Neural progenitor cell (in vitro differentiated cells): Measurements from ENCODE around the gene PRDM10. TPM values are rescaled to one million over a fixed set of nuclear protein-coding genes. Genes with fewer than 3 reads are reported as not detected.
A peak's percentile ranks its signal among the peaks of the same experiment; 100 is the strongest.

Experiments
- DNase-seq: peaks from one replicate; pipeline ENCODE4 v3.0.0-alpha.2; 2016; ENCODE audit warnings: low spot score
- H2AFZ ChIP-seq: fragments of 200-600 bp; sonication (generic); replicated peaks from 2 replicates; pipeline ENCODE4 v1.6.1; 2016; ENCODE audit warnings: antibody characterized with exemption
- H3F3A ChIP-seq: fragments of 200-600 bp; sonication (generic); 2 replicates; pipeline ENCODE4 v1.6.1; 2016; ENCODE audit warnings: antibody characterized with exemption, low read depth
- H3K27ac ChIP-seq: fragments of 200-600 bp; sonication (generic); 2 replicates; pipeline ENCODE4 v1.5.1; 2016; ENCODE audit warnings: mild to moderate bottlenecking
- H3K27me3 ChIP-seq: fragments of 200-600 bp; sonication (generic); 2 replicates; pipeline ENCODE4 v1.6.1; 2016; ENCODE audit warnings: mild to moderate bottlenecking, moderate library complexity
- H3K36me3 ChIP-seq: fragments of 200-600 bp; sonication (generic); 2 replicates; pipeline ENCODE4 v1.5.1; 2016
- H3K4me1 ChIP-seq: fragments of 200-600 bp; sonication (generic); 2 replicates; pipeline ENCODE4 v1.6.1; 2016; ENCODE audit warnings: mixed run types
- H3K4me2 ChIP-seq: fragments of 200-600 bp; sonication (generic); 2 replicates; pipeline ENCODE4 v1.6.1; 2016
- H3K4me3 ChIP-seq: fragments of 200-600 bp; sonication (generic); 2 replicates; pipeline ENCODE4 v1.5.1; 2016
- H3K79me2 ChIP-seq: fragments of 200-600 bp; sonication (generic); 2 replicates; pipeline ENCODE4 v1.6.1; 2016; ENCODE audit warnings: low read depth
- H3K9ac ChIP-seq: fragments of 200-600 bp; sonication (generic); 2 replicates; pipeline ENCODE4 v1.6.1; 2016
- H3K9me3 ChIP-seq: fragments of 200-600 bp; sonication (generic); 2 replicates; pipeline ENCODE4 v1.5.1; 2016; ENCODE audit warnings: low read depth
- H4K20me1 ChIP-seq: fragments of 200-600 bp; sonication (generic); 2 replicates; pipeline ENCODE4 v1.6.1; 2016; ENCODE audit warnings: low read depth
- H3K27ac Mint-ChIP-seq: 3 replicates; pipeline ENCODE4 v1.8.0; 2021; ENCODE audit warnings: mixed read lengths
- H3K27me3 Mint-ChIP-seq: 2 replicates; pipeline ENCODE4 v1.8.0; 2022; ENCODE audit warnings: low read depth, mild to moderate bottlenecking, inconsistent platforms, moderate library complexity, mixed read lengths; ENCODE audit not compliant: insufficient read depth
- H3K36me3 Mint-ChIP-seq: 3 replicates; pipeline ENCODE4 v1.8.0; 2021; ENCODE audit warnings: mixed read lengths
- H3K4me1 Mint-ChIP-seq: 3 replicates; pipeline ENCODE4 v1.8.0; 2021; ENCODE audit warnings: mixed read lengths
- H3K4me3 Mint-ChIP-seq: 3 replicates; pipeline ENCODE4 v1.8.0; 2021; ENCODE audit warnings: mild to moderate bottlenecking, moderate library complexity, mixed read lengths
- H3K9me3 Mint-ChIP-seq: 3 replicates; pipeline ENCODE4 v1.8.0; 2020; ENCODE audit warnings: mixed read lengths
- CTCF ChIP-seq: fragments of 200-600 bp; sonication (generic); IDR thresholded peaks from 2 replicates; pipeline ENCODE4 v1.5.1; 2017; ENCODE audit warnings: antibody characterized with exemption, mild to moderate bottlenecking
- EZH2 ChIP-seq: fragments of 200-600 bp; sonication (generic); IDR thresholded peaks from 2 replicates; pipeline ENCODE4 v1.6.1; 2017; ENCODE audit warnings: antibody characterized with exemption, mild to moderate bottlenecking, moderate library complexity
- EZH2phosphoT487 ChIP-seq: fragments of 200-600 bp; sonication (generic); IDR thresholded peaks from 2 replicates; pipeline ENCODE4 v1.6.1; 2017; ENCODE audit warnings: antibody characterized with exemption
- total RNA-seq: library from RNA; depleted of rRNA; stranded (reverse); fragments of >200 nt; gene quantifications from 2 replicates; pipeline ENCODE4 v1.2.3, GENCODE V29; 2015; ENCODE audit warnings: low replicate concordance

Gene PRDM10
- total RNA-seq, 1 donor from 2014 or later, result 16.3 TPM

DNA sequence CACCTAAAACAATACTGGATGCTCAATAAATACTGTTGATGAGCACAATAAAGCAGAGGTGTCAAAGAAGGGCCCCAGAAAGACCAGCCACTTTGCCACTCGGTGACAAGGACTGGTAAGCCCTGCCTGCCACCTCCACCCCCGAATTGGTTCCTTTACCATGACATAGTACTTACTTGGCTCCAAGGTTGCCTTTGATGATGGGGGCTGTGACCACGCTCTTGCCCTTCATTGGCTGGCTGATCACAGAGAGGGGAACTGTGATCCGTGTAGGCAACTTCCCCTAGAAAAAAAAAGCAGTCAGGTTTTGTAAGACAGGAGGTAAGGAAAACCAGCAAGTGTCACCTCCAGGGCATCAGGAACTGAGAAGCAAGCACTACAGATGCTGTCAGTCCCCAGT is 136.9 kb downstream of the PRDM10 start:
- no peak for TF ChIP-seq CTCF
- no peak for TF ChIP-seq EZH2phosphoT487
- TF ChIP-seq EZH2, result no peak
- H3K4me2 ChIP-seq, result no peak overlapping the region
- no peak overlapping the region for H3K4me3 ChIP-seq
- Mint-ChIP-seq H3K36me3 (peaks cover 39% of the 10 kb centered on the region), H3K4me1 (peaks cover 21% of the 10 kb centered on the region), H3K27ac (no peak overlapping the region), H3K9me3 (peaks cover 2% of the 10 kb centered on the region), H3K27me3 (no peaks in the 10 kb centered on the region), H3K4me3 (no peak overlapping the region)
- H3K36me3 ChIP-seq, result peaks cover 11% of the 10 kb centered on the region
- no peaks in the 10 kb centered on the region for H3K27me3 ChIP-seq
- peaks cover 10% of the 10 kb centered on the region for H4K20me1 ChIP-seq
- no peak overlapping the region for H3K27ac ChIP-seq
- no peak for DNase-seq
- H2AFZ ChIP-seq, result no peak overlapping the region
- no peak overlapping the region for H3K9ac ChIP-seq
- peaks cover 3% of the 10 kb centered on the region for H3F3A ChIP-seq
- H3K9me3 ChIP-seq, result no peaks in the 10 kb centered on the region
- no peaks in the 10 kb centered on the region for H3K79me2 ChIP-seq
- H3K4me1 ChIP-seq, result peaks cover 21% of the 10 kb centered on the region

DNA sequence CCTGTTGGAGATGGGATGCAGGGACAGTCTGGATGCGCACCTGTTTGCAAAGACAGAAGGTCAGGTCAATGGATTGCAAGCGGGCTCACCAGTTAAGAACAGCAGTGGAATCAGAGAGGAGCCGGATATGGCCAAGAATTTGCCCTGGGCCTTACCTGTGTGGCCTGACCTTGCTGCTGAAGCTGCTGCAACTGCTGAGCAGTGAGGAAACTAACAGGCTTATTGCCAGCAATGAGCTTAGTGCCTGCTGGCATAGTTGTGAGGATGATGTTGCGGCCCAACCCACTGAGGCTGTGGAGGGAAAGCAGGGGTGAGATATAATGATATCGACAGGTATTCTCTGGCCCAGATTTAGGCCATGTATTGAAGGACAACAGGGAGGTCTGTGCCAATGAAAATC is 137.8 kb downstream of the PRDM10 start:
- peaks cover 40% of the 10 kb centered on the region for H3K36me3 Mint-ChIP-seq

DNA sequence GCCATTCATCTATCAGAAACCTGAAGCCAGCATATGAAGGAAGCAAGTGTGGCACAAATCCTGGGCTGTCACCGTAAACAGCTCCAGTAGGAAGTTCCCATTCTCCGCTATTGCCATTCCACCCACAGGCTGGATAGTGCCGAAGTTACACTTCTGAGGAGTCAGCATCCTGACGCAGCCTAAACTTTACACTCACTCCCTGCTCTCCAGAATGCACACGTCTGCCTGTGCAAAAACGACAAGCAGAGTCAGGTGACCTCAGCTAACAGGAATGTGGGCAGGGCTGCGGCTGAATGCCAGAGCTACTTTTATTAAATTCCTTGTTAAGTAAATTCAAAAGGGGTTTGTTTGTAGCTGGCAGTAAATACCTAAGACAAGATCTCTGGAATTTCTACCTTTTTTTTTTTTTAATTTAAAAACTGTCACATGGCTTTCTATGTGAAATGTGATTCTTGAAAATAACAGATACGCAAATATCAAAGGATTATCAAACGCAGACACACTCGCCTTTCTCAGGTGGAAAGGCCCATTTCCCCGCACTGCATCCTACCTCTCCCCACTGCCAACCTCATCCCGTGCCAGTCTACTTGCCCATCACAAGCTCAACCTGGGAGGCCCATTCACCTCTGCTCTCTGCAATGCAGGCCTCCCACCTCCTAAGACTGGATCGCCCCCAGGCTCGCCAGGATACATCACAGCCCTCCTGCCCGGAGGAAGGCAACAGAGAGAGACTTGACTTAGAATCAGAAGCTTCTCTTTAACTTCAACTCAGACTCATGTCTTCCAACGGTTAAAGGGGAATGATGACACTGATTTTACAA is 140.7 kb downstream of the PRDM10 start:
- DNase-seq, result peak; percentile 62
- peaks cover 2% of the 10 kb centered on the region for H3K9me3 Mint-ChIP-seq
- peaks cover 38% of the 10 kb centered on the region for H3K36me3 Mint-ChIP-seq
- Histone ChIP-seq H3K27me3 (no peaks in the 10 kb centered on the region), H4K20me1 (peaks cover 8% of the 10 kb centered on the region), H3K9ac (no peak overlapping the region), H3K4me2 (no peak overlapping the region), H2AFZ (no peak overlapping the region), H3K27ac (peak overlapping the region; percentile 27), H3K4me1 (peaks cover 21% of the 10 kb centered on the region), H3K4me3 (no peak overlapping the region), H3K79me2 (no peaks in the 10 kb centered on the region), H3F3A (peaks cover 3% of the 10 kb centered on the region), H3K9me3 (no peaks in the 10 kb centered on the region), H3K36me3 (peaks cover 9% of the 10 kb centered on the region)
- peak overlapping the region; percentile 67 for H3K27ac Mint-ChIP-seq
- peaks cover 19% of the 10 kb centered on the region for H3K4me1 Mint-ChIP-seq
- no peaks in the 10 kb centered on the region for H3K27me3 Mint-ChIP-seq
- no peak for TF ChIP-seq CTCF
- no peak for TF ChIP-seq EZH2
- TF ChIP-seq EZH2phosphoT487, result no peak
- H3K4me3 Mint-ChIP-seq, result no peak overlapping the region

More for the DNA sequence above, 137.8 kb downstream of the PRDM10 start:
- H3K79me2 ChIP-seq, result no peaks in the 10 kb centered on the region
- peaks cover 11% of the 10 kb centered on the region for H3K36me3 ChIP-seq
- H3F3A ChIP-seq, result peaks cover 3% of the 10 kb centered on the region
- H3K27me3 ChIP-seq, result no peaks in the 10 kb centered on the region
- H4K20me1 ChIP-seq, result peaks cover 8% of the 10 kb centered on the region
- no peak overlapping the region for H3K4me3 Mint-ChIP-seq
- H3K27ac Mint-ChIP-seq, result no peak overlapping the region
- peaks cover 21% of the 10 kb centered on the region for H3K4me1 ChIP-seq
- H2AFZ ChIP-seq, result no peak overlapping the region
- no peak overlapping the region for H3K27ac ChIP-seq
- DNase-seq, result no peak
- H3K4me1 Mint-ChIP-seq, result peaks cover 21% of the 10 kb centered on the region
- no peak overlapping the region for H3K4me2 ChIP-seq
- no peak overlapping the region for H3K4me3 ChIP-seq
- TF ChIP-seq EZH2 (no peak), EZH2phosphoT487 (no peak)
- no peaks in the 10 kb centered on the region for H3K27me3 Mint-ChIP-seq
- no peaks in the 10 kb centered on the region for H3K9me3 ChIP-seq
- H3K9ac ChIP-seq, result no peak overlapping the region
- peaks cover 2% of the 10 kb centered on the region for H3K9me3 Mint-ChIP-seq

DNA sequence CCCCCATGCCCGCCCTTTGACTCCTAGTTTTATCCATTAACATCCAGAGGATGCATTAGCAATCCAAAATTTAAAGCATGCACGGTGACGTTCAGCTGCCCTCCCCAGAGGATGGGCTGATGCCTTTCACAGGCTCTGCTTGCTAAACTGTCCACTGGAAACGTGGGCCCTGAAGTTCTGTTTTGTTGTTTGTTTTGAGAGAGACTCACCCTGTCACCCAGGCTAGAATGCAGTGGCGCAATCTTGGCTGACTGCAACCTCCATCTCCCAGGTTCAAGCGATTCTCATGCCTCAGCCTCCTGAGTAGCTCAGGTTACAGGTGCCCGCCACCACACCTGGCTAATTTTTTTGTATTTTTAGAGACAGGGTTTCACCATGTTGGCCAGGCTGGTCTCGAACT is 146.6 kb downstream of the PRDM10 start:
- no peaks in the 10 kb centered on the region for H3K9me3 Mint-ChIP-seq
- no peak overlapping the region for H3K4me2 ChIP-seq
- no peak overlapping the region for H3K4me3 Mint-ChIP-seq
- no peaks in the 10 kb centered on the region for H3K36me3 ChIP-seq
- no peak overlapping the region for H2AFZ ChIP-seq
- H3K9me3 ChIP-seq, result no peaks in the 10 kb centered on the region
- H3K27me3 ChIP-seq, result no peaks in the 10 kb centered on the region
- H3K27me3 Mint-ChIP-seq, result no peaks in the 10 kb centered on the region
- peaks cover 13% of the 10 kb centered on the region for H3K36me3 Mint-ChIP-seq
- H3K4me3 ChIP-seq, result no peak overlapping the region
- H3F3A ChIP-seq, result no peaks in the 10 kb centered on the region
- no peaks in the 10 kb centered on the region for H3K4me1 ChIP-seq
- H3K79me2 ChIP-seq, result no peaks in the 10 kb centered on the region
- H3K4me1 Mint-ChIP-seq, result no peaks in the 10 kb centered on the region
- H3K27ac ChIP-seq, result no peak overlapping the region
- no peak for DNase-seq
- no peaks in the 10 kb centered on the region for H4K20me1 ChIP-seq
- H3K9ac ChIP-seq, result no peak overlapping the region
- TF ChIP-seq EZH2, result no peak
- TF ChIP-seq EZH2phosphoT487, result no peak
- TF ChIP-seq CTCF, result no peak
- H3K27ac Mint-ChIP-seq, result no peak overlapping the region
